Nephron progenitor cell (in vitro differentiated cells): Measurements from ENCODE around the gene ARHGEF7.

Experiments
- DNase-seq: peaks from one replicate; pipeline ENCODE4 v3.0.0; 2021
- H3K27ac Mint-ChIP-seq: 2 replicates; pipeline ENCODE4 v1.8.0; 2021; ENCODE audit warnings: mild to moderate bottlenecking, moderate library complexity, mixed read lengths
- H3K27me3 Mint-ChIP-seq: 2 replicates; pipeline ENCODE4 v1.8.0; 2021; ENCODE audit warnings: mild to moderate bottlenecking, low read depth, mixed read lengths; ENCODE audit not compliant: poor library complexity
- H3K36me3 Mint-ChIP-seq: 2 replicates; pipeline ENCODE4 v1.8.0; 2021; ENCODE audit warnings: low read depth, mixed read lengths
- H3K4me1 Mint-ChIP-seq: 2 replicates; pipeline ENCODE4 v1.8.0; 2021; ENCODE audit warnings: mixed read lengths
- H3K4me3 Mint-ChIP-seq: 2 replicates; pipeline ENCODE4 v1.8.0; 2021; ENCODE audit warnings: mild to moderate bottlenecking, moderate library complexity, mixed read lengths
- H3K9me3 Mint-ChIP-seq: 2 replicates; pipeline ENCODE4 v1.8.0; 2021; ENCODE audit warnings: mild to moderate bottlenecking, moderate library complexity, mixed read lengths
- CTCF ChIP-seq: fragments of 200-600 bp; sonication (generic); IDR thresholded peaks from 2 replicates; pipeline ENCODE4 v1.5.0; 2021; ENCODE audit warnings: antibody characterized with exemption

The ARHGEF7 gene

GRCh38 chr13:111353508-111353907 is 238.4 kb downstream of the ARHGEF7 start:
- Mint-ChIP-seq H3K27me3 (peaks cover 8% of the 10 kb centered on the region), H3K27ac (no peak overlapping the region), H3K4me3 (no peak overlapping the region), H3K36me3 (no peaks in the 10 kb centered on the region), H3K4me1 (no peaks in the 10 kb centered on the region), H3K9me3 (peaks cover 4% of the 10 kb centered on the region)
- DNase-seq = no peak
- no peak for TF ChIP-seq CTCF

GRCh38 chr13:111354789-111355188 is 239.7 kb downstream of the ARHGEF7 start:
- H3K27ac Mint-ChIP-seq = no peak overlapping the region
- no peaks in the 10 kb centered on the region for H3K4me1 Mint-ChIP-seq
- H3K27me3 Mint-ChIP-seq = peaks cover 8% of the 10 kb centered on the region
- TF ChIP-seq CTCF = no peak
- H3K36me3 Mint-ChIP-seq = no peaks in the 10 kb centered on the region
- H3K4me3 Mint-ChIP-seq = no peak overlapping the region
- no peak for DNase-seq
- peaks cover 3% of the 10 kb centered on the region for H3K9me3 Mint-ChIP-seq
